ENCODE measurements around the gene GNA15.
"Not testable (repeated sequence)": the region's sequence is repeated elsewhere in the genome, so short reads cannot be mapped to it uniquely, and the experiment has no call there.

The GNA15 gene

GRCh38 chr19:3135961-3136683 lies at the start of gene GNA15:
Gene GNA15 (plus strand): TSS chr19:3136033. CDS start chr19:3136451, 418 bp downstream.
- DNase-seq: peak; percentile 38 to 52

- DNase-seq: no peak
Measured at GRCh38 chr19:3087769-3088168, 48.1 kb upstream of the GNA15 start.

- DNase-seq: not testable (repeated sequence)
Measured at GRCh38 chr19:3089299-3089855, 46.5 kb upstream of the GNA15 start.

GRCh38 chr19:3094601-3095440 lies 41.0 kb upstream of the GNA15 start:
- DNase-seq: peak in 1 of 2 donors; percentile 57

GRCh38 chr19:3095441-3096191 lies 40.2 kb upstream of the GNA15 start:
- DNase-seq: peak; percentile 50 to 67

- DNase-seq: no peak
Measured at GRCh38 chr19:3096267-3096901, 39.4 kb upstream of the GNA15 start.

- no peak for DNase-seq
Measured at GRCh38 chr19:3096902-3097326, 38.9 kb upstream of the GNA15 start.

- DNase-seq: no peak
Measured at GRCh38 chr19:3097442-3097871, 38.4 kb upstream of the GNA15 start.

GRCh38 chr19:3098141-3098514 lies 37.7 kb upstream of the GNA15 start:
- DNase-seq: no peak

- DNase-seq: no peak
Measured at GRCh38 chr19:3098515-3099346, 37.1 kb upstream of the GNA15 start.

- no peak for DNase-seq
Measured at GRCh38 chr19:3099347-3100145, 36.3 kb upstream of the GNA15 start.

- no peak for DNase-seq
Measured at GRCh38 chr19:3100331-3100730, 35.5 kb upstream of the GNA15 start.

- no peak for DNase-seq
Measured at GRCh38 chr19:3100747-3101730, 34.8 kb upstream of the GNA15 start.

GRCh38 chr19:3102239-3103140 lies 33.3 kb upstream of the GNA15 start:
- no peak for DNase-seq

- no peak for DNase-seq
Measured at GRCh38 chr19:3104708-3104983, 31.2 kb upstream of the GNA15 start.

GRCh38 chr19:3105641-3106508 lies 30.0 kb upstream of the GNA15 start:
- no peak for DNase-seq

GRCh38 chr19:3106509-3107141 lies 29.2 kb upstream of the GNA15 start:
- DNase-seq: no peak

Measured in stimulated activated CD4-positive, alpha-beta T cell treated with anti-CD3 and anti-CD28 coated beads, Interleukin-2, amount 100 ng/mL, for 24 hours (primary cell).